Measurements from ENCODE around the gene TSPAN10. TPM values are rescaled to one million over a fixed set of nuclear protein-coding genes. Genes with fewer than 3 reads are reported as not detected.

The TSPAN10 gene
- total RNA-seq, 2 donors from 2014 or later: 1.3 to 1.8 TPM

DNA sequence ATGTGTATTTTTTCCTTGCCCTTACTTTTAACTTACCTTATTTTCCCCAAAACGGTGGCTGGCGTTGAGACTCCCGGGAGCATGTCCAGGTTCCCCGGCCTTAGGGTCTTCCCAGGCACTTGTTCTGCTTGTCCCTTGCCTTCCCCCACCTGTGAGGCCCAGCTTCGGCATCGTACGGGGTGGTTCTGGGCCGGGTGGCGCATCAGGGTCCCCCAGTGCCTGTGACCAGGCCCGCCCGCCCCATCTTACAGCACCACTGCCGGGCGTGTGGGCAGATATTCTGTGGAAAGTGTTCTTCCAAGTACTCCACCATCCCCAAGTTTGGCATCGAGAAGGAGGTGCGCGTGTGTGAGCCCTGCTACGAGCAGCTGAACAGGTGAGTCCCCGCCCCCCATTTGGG, 54.2 kb downstream of the TSPAN10 start:
- Mint-ChIP-seq H3K4me1 (no peaks in the 10 kb centered on the region), H3K36me3 (ENCODE audit: low read depth) (peaks cover 48% of the 10 kb centered on the region), H3K4me3 (no peak overlapping the region), H3K27me3 (ENCODE audit: insufficient read depth) (no peaks in the 10 kb centered on the region), H3K9me3 (no peaks in the 10 kb centered on the region), H3K27ac (no peak overlapping the region)
- H3K9me3 ChIP-seq (ENCODE audit: control insufficient read depth, low read length): no peaks in the 10 kb centered on the region
- H3K27me3 ChIP-seq (ENCODE audit: control insufficient read depth, insufficient read depth, low read length, poor library complexity, severe bottlenecking): no peaks in the 10 kb centered on the region
- no peak for DNase-seq
- H3K27ac ChIP-seq (ENCODE audit: low read depth, low read length): no peak overlapping the region
- no peaks in the 10 kb centered on the region for H3K4me1 ChIP-seq (ENCODE audit: control insufficient read depth, insufficient read depth, low read length)
- H3K36me3 ChIP-seq (ENCODE audit: control insufficient read depth, insufficient read depth, low read length): peaks cover 63% of the 10 kb centered on the region
- no peak overlapping the region for H3K4me3 ChIP-seq (ENCODE audit: low read length)
- 95% methylated on average over 18 of the region's 18 CpGs for WGBS, 2 experiments (ENCODE audit: insufficient coverage in 1 of 2, insufficient read length in 1 of 2)
- H3K9ac ChIP-seq (ENCODE audit: extremely low read depth, low read length, poor library complexity, severe bottlenecking): no peak overlapping the region
- TF ChIP-seq, protein P1, sequence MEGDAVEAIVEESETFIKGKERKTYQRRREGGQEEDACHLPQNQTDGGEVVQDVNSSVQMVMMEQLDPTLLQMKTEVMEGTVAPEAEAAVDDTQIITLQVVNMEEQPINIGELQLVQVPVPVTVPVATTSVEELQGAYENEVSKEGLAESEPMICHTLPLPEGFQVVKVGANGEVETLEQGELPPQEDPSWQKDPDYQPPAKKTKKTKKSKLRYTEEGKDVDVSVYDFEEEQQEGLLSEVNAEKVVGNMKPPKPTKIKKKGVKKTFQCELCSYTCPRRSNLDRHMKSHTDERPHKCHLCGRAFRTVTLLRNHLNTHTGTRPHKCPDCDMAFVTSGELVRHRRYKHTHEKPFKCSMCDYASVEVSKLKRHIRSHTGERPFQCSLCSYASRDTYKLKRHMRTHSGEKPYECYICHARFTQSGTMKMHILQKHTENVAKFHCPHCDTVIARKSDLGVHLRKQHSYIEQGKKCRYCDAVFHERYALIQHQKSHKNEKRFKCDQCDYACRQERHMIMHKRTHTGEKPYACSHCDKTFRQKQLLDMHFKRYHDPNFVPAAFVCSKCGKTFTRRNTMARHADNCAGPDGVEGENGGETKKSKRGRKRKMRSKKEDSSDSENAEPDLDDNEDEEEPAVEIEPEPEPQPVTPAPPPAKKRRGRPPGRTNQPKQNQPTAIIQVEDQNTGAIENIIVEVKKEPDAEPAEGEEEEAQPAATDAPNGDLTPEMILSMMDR (conservative IDR thresholded peaks at IDR 0.05): no peak

DNA sequence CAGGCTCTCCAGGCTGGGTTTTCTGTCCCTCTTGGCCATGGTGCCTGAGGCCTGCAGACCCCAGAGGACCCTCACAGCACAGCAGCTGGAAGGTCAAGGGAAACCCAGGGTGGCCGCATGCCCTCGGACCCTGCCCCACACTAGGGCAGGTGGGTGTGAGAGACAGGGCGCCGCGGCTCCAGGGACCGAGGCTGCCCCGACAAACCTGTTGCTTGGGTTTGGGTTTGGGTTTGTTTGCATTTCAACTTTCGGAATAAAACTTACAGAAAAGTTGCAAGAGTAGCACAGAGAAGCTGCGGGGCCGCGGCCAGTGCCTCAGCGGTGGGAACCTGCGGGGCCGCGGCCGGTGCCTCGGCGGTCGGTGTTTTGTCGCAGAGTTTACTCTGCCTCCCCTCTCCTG, 54.6 kb downstream of the TSPAN10 start:
- no peak for DNase-seq
- Histone ChIP-seq H3K9me3 (ENCODE audit: control insufficient read depth, low read length) (no peaks in the 10 kb centered on the region), H3K4me3 (ENCODE audit: low read length) (no peak overlapping the region), H3K4me1 (ENCODE audit: control insufficient read depth, insufficient read depth, low read length) (no peaks in the 10 kb centered on the region), H3K27me3 (ENCODE audit: control insufficient read depth, insufficient read depth, low read length, poor library complexity, severe bottlenecking) (no peaks in the 10 kb centered on the region), H3K27ac (ENCODE audit: low read depth, low read length) (no peak overlapping the region), H3K9ac (ENCODE audit: extremely low read depth, low read length, poor library complexity, severe bottlenecking) (no peak overlapping the region), H3K36me3 (ENCODE audit: control insufficient read depth, insufficient read depth, low read length) (peaks cover 62% of the 10 kb centered on the region)
- H3K27ac Mint-ChIP-seq: no peak overlapping the region
- H3K4me3 Mint-ChIP-seq: no peak overlapping the region
- no peaks in the 10 kb centered on the region for H3K4me1 Mint-ChIP-seq
- 98% methylated on average over 20 of the region's 20 CpGs for WGBS, 2 experiments (ENCODE audit: insufficient coverage in 1 of 2, insufficient read length in 1 of 2)
- no peaks in the 10 kb centered on the region for H3K9me3 Mint-ChIP-seq
- peaks cover 46% of the 10 kb centered on the region for H3K36me3 Mint-ChIP-seq (ENCODE audit: low read depth)
- TF ChIP-seq, protein P1 (conservative IDR thresholded peaks at IDR 0.05): no peak
- no peaks in the 10 kb centered on the region for H3K27me3 Mint-ChIP-seq (ENCODE audit: insufficient read depth)

DNA sequence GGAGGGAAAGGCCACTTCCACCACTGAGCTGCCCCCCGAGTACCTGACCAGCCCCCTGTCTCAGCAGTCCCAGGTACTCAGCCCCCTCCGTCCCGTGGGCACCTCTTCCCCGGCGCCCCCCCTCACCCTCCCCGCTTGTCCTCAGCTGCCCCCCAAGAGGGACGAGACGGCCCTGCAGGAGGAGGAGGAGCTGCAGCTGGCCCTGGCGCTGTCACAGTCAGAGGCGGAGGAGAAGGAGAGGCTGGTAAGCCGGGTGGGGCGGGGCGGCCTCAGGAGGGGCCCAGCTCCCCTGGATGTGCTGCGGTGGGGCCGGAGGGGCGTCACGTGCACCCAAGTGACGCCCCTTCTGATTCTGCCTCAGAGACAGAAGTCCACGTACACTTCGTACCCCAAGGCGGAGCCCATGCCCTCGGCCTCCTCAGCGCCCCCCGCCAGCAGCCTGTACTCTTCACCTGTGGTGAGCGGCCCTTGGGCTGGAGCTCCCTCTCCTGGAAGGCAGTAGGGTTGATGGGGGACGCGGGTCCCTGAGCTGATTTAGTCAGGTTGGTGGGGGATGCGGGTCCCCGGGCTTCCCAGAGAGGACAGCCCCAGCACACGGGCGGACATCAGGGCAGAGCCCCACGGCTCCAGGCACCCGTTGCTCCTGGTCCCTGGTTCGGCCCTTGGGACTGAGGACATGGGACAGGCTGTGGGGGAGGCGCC, 56.7 kb downstream of the TSPAN10 start:
- no peak overlapping the region for H3K27ac ChIP-seq (ENCODE audit: low read depth, low read length)
- H3K9me3 ChIP-seq (ENCODE audit: control insufficient read depth, low read length): no peaks in the 10 kb centered on the region
- TF ChIP-seq, protein P1 (conservative IDR thresholded peaks at IDR 0.05): peak; percentile 54
- Mint-ChIP-seq H3K4me1 (no peaks in the 10 kb centered on the region), H3K4me3 (no peak overlapping the region), H3K27me3 (ENCODE audit: insufficient read depth) (no peaks in the 10 kb centered on the region), H3K36me3 (ENCODE audit: low read depth) (peaks cover 56% of the 10 kb centered on the region), H3K27ac (no peak overlapping the region), H3K9me3 (no peaks in the 10 kb centered on the region)
- no peaks in the 10 kb centered on the region for H3K27me3 ChIP-seq (ENCODE audit: control insufficient read depth, insufficient read depth, low read length, poor library complexity, severe bottlenecking)
- peaks cover 63% of the 10 kb centered on the region for H3K36me3 ChIP-seq (ENCODE audit: control insufficient read depth, insufficient read depth, low read length)
- no peak overlapping the region for H3K9ac ChIP-seq (ENCODE audit: extremely low read depth, low read length, poor library complexity, severe bottlenecking)
- H3K4me1 ChIP-seq (ENCODE audit: control insufficient read depth, insufficient read depth, low read length): no peaks in the 10 kb centered on the region
- 95 to 96% methylated on average over 19 to 35 of the region's 35 CpGs for WGBS, 2 experiments (ENCODE audit: insufficient coverage in 1 of 2, insufficient read length in 1 of 2)
- no peak overlapping the region for H3K4me3 ChIP-seq (ENCODE audit: low read length)
- DNase-seq: peak; percentile 83
